Measurements from ENCODE around the gene TEKT1. TPM values are rescaled to one million over a fixed set of nuclear protein-coding genes. Genes with fewer than 3 reads are reported as not detected.

TEKT1 gene
- total RNA-seq, 4 donors from 2014 or later, result not detected

- WGBS, 2 donors, result 89 to 93% methylated on average over 13 of the region's 13 CpGs
- DNase-seq (ENCODE audit: low spot score in 2 of 2), result no peak
- no peak overlapping the region for H3K4me3 ChIP-seq (ENCODE audit: low read depth, poor library complexity, severe bottlenecking)
- intact Hi-C loops (cut with DNase I; ENCODE audit: low total_unique reads), result no loop called here
- TF ChIP-seq CTCF (IDR thresholded peaks at IDR 0.05), result no peak
- no peak for TF ChIP-seq POLR2A (IDR thresholded peaks at IDR 0.05)
Measured at GRCh38 chr17:6800422-6801027, 31.0 kb downstream of the TEKT1 start.

- WGBS, 2 donors, result 81 to 83% methylated on average over 6 of the region's 6 CpGs
- intact Hi-C loops (cut with DNase I; ENCODE audit: low total_unique reads), result no loop called here
- TF ChIP-seq CTCF (IDR thresholded peaks at IDR 0.05), result no peak
- no peak for TF ChIP-seq POLR2A (IDR thresholded peaks at IDR 0.05)
- DNase-seq (ENCODE audit: low spot score in 2 of 2), result no peak
- H3K4me3 ChIP-seq (ENCODE audit: low read depth, poor library complexity, severe bottlenecking), result no peak overlapping the region
Measured at GRCh38 chr17:6799738-6800137, 31.8 kb downstream of the TEKT1 start.

GRCh38 chr17:6797718-6798351, 33.7 kb downstream of the TEKT1 start:
- intact Hi-C loops (cut with DNase I; ENCODE audit: low total_unique reads), result no loop called here
- H3K4me3 ChIP-seq (ENCODE audit: low read depth, poor library complexity, severe bottlenecking), result no peak overlapping the region
- WGBS, 2 donors, result 48 to 58% methylated on average over 8 of the region's 8 CpGs
- DNase-seq (ENCODE audit: low spot score in 2 of 2), result no peak
- no peak for TF ChIP-seq CTCF (IDR thresholded peaks at IDR 0.05)
- TF ChIP-seq POLR2A (IDR thresholded peaks at IDR 0.05), result no peak

GRCh38 chr17:6796887-6797490, 34.5 kb downstream of the TEKT1 start:
- 58 to 62% methylated on average over 2 of the region's 2 CpGs for WGBS, 2 donors
- TF ChIP-seq POLR2A (IDR thresholded peaks at IDR 0.05) (no peak), CTCF (IDR thresholded peaks at IDR 0.05) (no peak)
- H3K4me3 ChIP-seq (ENCODE audit: low read depth, poor library complexity, severe bottlenecking), result no peak overlapping the region
- DNase-seq (ENCODE audit: low spot score in 2 of 2), result no peak
- intact Hi-C loops (cut with DNase I; ENCODE audit: low total_unique reads), result no loop called here

GRCh38 chr17:6796017-6796886, 35.3 kb downstream of the TEKT1 start:
- intact Hi-C loops (cut with DNase I; ENCODE audit: low total_unique reads), result no loop called here
- no peak for TF ChIP-seq CTCF (IDR thresholded peaks at IDR 0.05)
- TF ChIP-seq POLR2A (IDR thresholded peaks at IDR 0.05), result no peak
- DNase-seq (ENCODE audit: low spot score in 2 of 2), result no peak
- no peak overlapping the region for H3K4me3 ChIP-seq (ENCODE audit: low read depth, poor library complexity, severe bottlenecking)
- 62 to 68% methylated on average over 10 of the region's 10 CpGs for WGBS, 2 donors

All from lower leg skin (tissue), 4 donors.